Epithelial cell of proximal tubule (primary cell): Measurements from ENCODE around the gene KIAA0319L. TPM values are rescaled to one million over a fixed set of nuclear protein-coding genes. Genes with fewer than 3 reads are reported as not detected.
"Not testable (repeated sequence)": the region's sequence is repeated elsewhere in the genome, so short reads cannot be mapped to it uniquely, and the experiment has no call there.

Experiments
- DNase-seq: peaks from one replicate; pipeline ENCODE4 v3.0.0-alpha.2; 2011; ENCODE audit warnings: low read depth
- H3K4me3 ChIP-seq: 2 replicates; pipeline ENCODE4 v1.5.1; 2011; ENCODE audit warnings: low read depth, mild to moderate bottlenecking, low read length
- CTCF ChIP-seq: conservative IDR thresholded peaks from 2 replicates; pipeline ENCODE4 v1.5.1; 2012; ENCODE audit warnings: low read depth, mild to moderate bottlenecking, low read length
- total RNA-seq: library from RNA; depleted of rRNA; stranded (reverse); fragments of >200 nt; gene quantifications from 2 replicates; pipeline ENCODE4 v1.2.3, GENCODE V29; 2015

Gene KIAA0319L
- total RNA-seq, 1 donor from 2014 or later, result 45.7 TPM

- TF ChIP-seq CTCF, result no peak
- no peak overlapping the region for H3K4me3 ChIP-seq
- DNase-seq, result no peak
Measured at GRCh38 chr1:35580949-35581388, 23.8 kb upstream of the KIAA0319L start.

- H3K4me3 ChIP-seq, result peak overlapping the region; percentile 30
- TF ChIP-seq CTCF, result no peak
- no peak for DNase-seq
Measured at GRCh38 chr1:35577071-35577998, 20.1 kb upstream of the KIAA0319L start.

- not testable (repeated sequence) for H3K4me3 ChIP-seq, DNase-seq
Measured at GRCh38 chr1:35576766-35577070, 19.5 kb upstream of the KIAA0319L start.

- no peak for DNase-seq
- H3K4me3 ChIP-seq, result no peak overlapping the region
- TF ChIP-seq CTCF, result no peak
Measured at GRCh38 chr1:35576061-35576765, 19.0 kb upstream of the KIAA0319L start.

- no peak for DNase-seq
- H3K4me3 ChIP-seq, result no peak overlapping the region
- TF ChIP-seq CTCF, result no peak
Measured at GRCh38 chr1:35575416-35575958, 18.3 kb upstream of the KIAA0319L start.

- no peak for DNase-seq
- H3K4me3 ChIP-seq, result no peak overlapping the region
- TF ChIP-seq CTCF, result no peak
Measured at GRCh38 chr1:35574655-35575415, 17.6 kb upstream of the KIAA0319L start.
